SK-N-SH treated with all-trans-retinoic acid at 6 μM for 48 hours (cell line): ENCODE measurements around the gene MYH9.

Experiments used
- ATAC-seq: fragments of 200-7000 bp; cut with Tn5 transposase; 3 replicates; pipeline ENCODE4 v1.9.1; 2020; ENCODE audit warnings: mild to moderate bottlenecking, moderate library complexity
- ARNTL ChIP-seq: fragments of 450-650 bp; formaldehyde crosslinking; IDR thresholded peaks from 2 replicates; pipeline ENCODE4 v1.5.0; 2020; ENCODE audit warnings: low read depth, mild to moderate bottlenecking, moderate library complexity, borderline replicate concordance
- BACH2 ChIP-seq: fragments of 250-450 bp; sonication (Bioruptor Pico); IDR thresholded peaks from 2 replicates; pipeline ENCODE4 v1.9.0; 2021; ENCODE audit warnings: mild to moderate bottlenecking, borderline replicate concordance
- CSDC2 ChIP-seq: fragments of 250-450 bp; sonication (Bioruptor Pico); IDR thresholded peaks from 2 replicates; pipeline ENCODE4 v1.5.0; 2020; ENCODE audit warnings: mild to moderate bottlenecking, moderate library complexity
- ESRRG ChIP-seq: fragments of 250-450 bp; sonication (Bioruptor Pico); IDR thresholded peaks from 2 replicates; pipeline ENCODE4 v1.6.1; 2021; ENCODE audit warnings: mild to moderate bottlenecking
- GLIS3 ChIP-seq: fragments of 250-450 bp; sonication (Bioruptor Pico); IDR thresholded peaks from 2 replicates; pipeline ENCODE4 v1.5.0; 2020; ENCODE audit warnings: mild to moderate bottlenecking, moderate library complexity
- ISL1 ChIP-seq: fragments of 250-450 bp; sonication (Bioruptor Pico); IDR thresholded peaks from 2 replicates; pipeline ENCODE4 v2.1.2; 2022; ENCODE audit warnings: mild to moderate bottlenecking, moderate library complexity
- OSR1 ChIP-seq: fragments of 250-450 bp; sonication (Bioruptor Pico); IDR thresholded peaks from 2 replicates; pipeline ENCODE4 v1.8.0; 2022; ENCODE audit warnings: moderate library complexity, mild to moderate bottlenecking, inconsistent platforms
- PPARA ChIP-seq: fragments of 250-450 bp; sonication (Bioruptor Pico); IDR thresholded peaks from 2 replicates; pipeline ENCODE4 v1.5.0; 2020; ENCODE audit warnings: mild to moderate bottlenecking, borderline replicate concordance
- RARB ChIP-seq: fragments of 250-450 bp; sonication (Bioruptor Pico); IDR thresholded peaks from 2 replicates; pipeline ENCODE4 v1.8.0; 2021; ENCODE audit warnings: mild to moderate bottlenecking, moderate library complexity
- SNAI2 ChIP-seq: fragments of 250-450 bp; sonication (Bioruptor Pico); IDR thresholded peaks from 2 replicates; pipeline ENCODE4 v1.5.0; 2020; ENCODE audit warnings: mild to moderate bottlenecking, moderate library complexity
- TCF4 ChIP-seq: fragments of 250-450 bp; sonication (Bioruptor Pico); IDR thresholded peaks from 2 replicates; pipeline ENCODE4 v1.8.0; 2021; ENCODE audit warnings: mild to moderate bottlenecking, moderate library complexity, borderline replicate concordance
- TOX ChIP-seq: fragments of 250-450 bp; sonication (Bioruptor Pico); IDR thresholded peaks from 2 replicates; pipeline ENCODE4 v1.8.0; 2021; ENCODE audit warnings: mild to moderate bottlenecking, moderate library complexity, borderline replicate concordance
- ZC3H10 ChIP-seq: fragments of 250-450 bp; sonication (Bioruptor Pico); IDR thresholded peaks from 2 replicates; pipeline ENCODE4 v1.5.1; 2021; ENCODE audit warnings: mild to moderate bottlenecking, moderate library complexity
- ZFP3 ChIP-seq: fragments of 250-450 bp; sonication (Bioruptor Pico); IDR thresholded peaks from 2 replicates; pipeline ENCODE4 v1.5.0; 2020; ENCODE audit warnings: mild to moderate bottlenecking, moderate library complexity
- ZFP30 ChIP-seq: fragments of 450-650 bp; formaldehyde crosslinking; IDR thresholded peaks from 2 replicates; pipeline ENCODE4 v1.5.0; 2022; ENCODE audit warnings: mild to moderate bottlenecking, moderate library complexity
- ZNF565 ChIP-seq: fragments of 450-650 bp; formaldehyde crosslinking; conservative IDR thresholded peaks from 2 replicates; pipeline ENCODE4 v1.5.0; 2020; ENCODE audit warnings: low read depth, mild to moderate bottlenecking, moderate library complexity
- ZNF70 ChIP-seq: fragments of 450-650 bp; formaldehyde crosslinking; IDR thresholded peaks from 2 replicates; pipeline ENCODE4 v1.5.0; 2020; ENCODE audit warnings: mild to moderate bottlenecking, moderate library complexity
- ZNF8 ChIP-seq: fragments of 450-650 bp; formaldehyde crosslinking; IDR thresholded peaks from 2 replicates; pipeline ENCODE4 v1.5.0; 2020; ENCODE audit warnings: mild to moderate bottlenecking, moderate library complexity
- TF ChIP-seq, protein P1 (sequence below): fragments of 250-450 bp; sonication (Bioruptor Pico); IDR thresholded peaks from 2 replicates; pipeline ENCODE4 v1.5.0; 2020; ENCODE audit warnings: mild to moderate bottlenecking, moderate library complexity
- TF ChIP-seq, protein P2 (sequence below): fragments of 250-450 bp; sonication (Bioruptor Pico); IDR thresholded peaks from 2 replicates; pipeline ENCODE4 v1.5.1; 2020; ENCODE audit warnings: low read depth, mild to moderate bottlenecking, moderate library complexity
- TF ChIP-seq, protein P3 (sequence below): fragments of 250-450 bp; sonication (Bioruptor Pico); IDR thresholded peaks from 2 replicates; pipeline ENCODE4 v1.5.1; 2021; ENCODE audit warnings: mild to moderate bottlenecking, moderate library complexity
- TF ChIP-seq, protein P4 (sequence below): fragments of 250-450 bp; sonication (Bioruptor Pico); IDR thresholded peaks from 2 replicates; pipeline ENCODE4 v1.8.0; 2021; ENCODE audit warnings: low read depth, mild to moderate bottlenecking, moderate library complexity, borderline replicate concordance
- TF ChIP-seq, protein P5 (sequence below): fragments of 250-450 bp; sonication (Bioruptor Pico); IDR thresholded peaks from 2 replicates; pipeline ENCODE4 v1.8.0; 2020; ENCODE audit warnings: mild to moderate bottlenecking, moderate library complexity, borderline replicate concordance

MYH9 gene

DNA sequence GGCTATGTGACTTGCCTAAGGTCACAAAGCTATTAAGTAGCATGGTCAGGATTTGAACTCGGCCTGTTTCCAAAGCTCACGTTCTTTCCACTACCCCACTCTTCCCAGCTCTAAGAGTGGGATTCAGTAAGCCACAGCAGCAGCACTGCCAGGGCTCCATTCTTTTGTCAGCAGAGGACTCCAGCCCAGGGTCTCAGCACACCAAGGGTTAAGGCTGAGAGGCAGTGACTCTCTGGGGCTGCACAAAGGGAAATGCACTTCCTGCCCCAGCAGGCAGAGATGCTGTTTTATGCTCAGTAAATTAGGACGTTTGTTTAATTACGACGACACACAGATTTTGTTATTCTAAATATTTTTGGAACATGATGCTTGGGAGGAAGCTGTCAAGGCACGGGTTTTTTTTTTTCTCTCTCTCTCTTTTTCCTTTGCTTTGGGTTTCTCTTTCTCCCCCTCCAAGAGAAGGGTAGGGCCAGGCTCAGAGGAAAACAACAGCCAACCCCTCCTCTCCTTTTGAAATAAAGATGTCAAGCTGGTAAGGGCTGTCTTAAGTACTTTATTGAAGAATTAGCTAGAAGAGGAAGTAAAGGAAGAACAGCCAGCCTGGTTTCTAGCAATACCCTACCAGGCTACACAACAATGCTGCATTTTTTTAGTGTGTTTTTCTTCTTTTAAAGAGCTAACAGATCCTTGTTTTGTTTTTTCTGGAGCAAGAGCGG, 2.8 kb downstream of the MYH9 start:
- no peak for ATAC-seq
- TF ChIP-seq, protein P1, sequence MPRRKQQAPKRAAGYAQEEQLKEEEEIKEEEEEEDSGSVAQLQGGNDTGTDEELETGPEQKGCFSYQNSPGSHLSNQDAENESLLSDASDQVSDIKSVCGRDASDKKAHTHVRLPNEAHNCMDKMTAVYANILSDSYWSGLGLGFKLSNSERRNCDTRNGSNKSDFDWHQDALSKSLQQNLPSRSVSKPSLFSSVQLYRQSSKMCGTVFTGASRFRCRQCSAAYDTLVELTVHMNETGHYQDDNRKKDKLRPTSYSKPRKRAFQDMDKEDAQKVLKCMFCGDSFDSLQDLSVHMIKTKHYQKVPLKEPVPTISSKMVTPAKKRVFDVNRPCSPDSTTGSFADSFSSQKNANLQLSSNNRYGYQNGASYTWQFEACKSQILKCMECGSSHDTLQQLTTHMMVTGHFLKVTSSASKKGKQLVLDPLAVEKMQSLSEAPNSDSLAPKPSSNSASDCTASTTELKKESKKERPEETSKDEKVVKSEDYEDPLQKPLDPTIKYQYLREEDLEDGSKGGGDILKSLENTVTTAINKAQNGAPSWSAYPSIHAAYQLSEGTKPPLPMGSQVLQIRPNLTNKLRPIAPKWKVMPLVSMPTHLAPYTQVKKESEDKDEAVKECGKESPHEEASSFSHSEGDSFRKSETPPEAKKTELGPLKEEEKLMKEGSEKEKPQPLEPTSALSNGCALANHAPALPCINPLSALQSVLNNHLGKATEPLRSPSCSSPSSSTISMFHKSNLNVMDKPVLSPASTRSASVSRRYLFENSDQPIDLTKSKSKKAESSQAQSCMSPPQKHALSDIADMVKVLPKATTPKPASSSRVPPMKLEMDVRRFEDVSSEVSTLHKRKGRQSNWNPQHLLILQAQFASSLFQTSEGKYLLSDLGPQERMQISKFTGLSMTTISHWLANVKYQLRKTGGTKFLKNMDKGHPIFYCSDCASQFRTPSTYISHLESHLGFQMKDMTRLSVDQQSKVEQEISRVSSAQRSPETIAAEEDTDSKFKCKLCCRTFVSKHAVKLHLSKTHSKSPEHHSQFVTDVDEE, result no peak
- TF ChIP-seq ESRRG (CRISPR knock-in tag), result no peak
- no peak for TF ChIP-seq ZNF70 (CRISPR knock-in tag)
- TF ChIP-seq, protein P2, sequence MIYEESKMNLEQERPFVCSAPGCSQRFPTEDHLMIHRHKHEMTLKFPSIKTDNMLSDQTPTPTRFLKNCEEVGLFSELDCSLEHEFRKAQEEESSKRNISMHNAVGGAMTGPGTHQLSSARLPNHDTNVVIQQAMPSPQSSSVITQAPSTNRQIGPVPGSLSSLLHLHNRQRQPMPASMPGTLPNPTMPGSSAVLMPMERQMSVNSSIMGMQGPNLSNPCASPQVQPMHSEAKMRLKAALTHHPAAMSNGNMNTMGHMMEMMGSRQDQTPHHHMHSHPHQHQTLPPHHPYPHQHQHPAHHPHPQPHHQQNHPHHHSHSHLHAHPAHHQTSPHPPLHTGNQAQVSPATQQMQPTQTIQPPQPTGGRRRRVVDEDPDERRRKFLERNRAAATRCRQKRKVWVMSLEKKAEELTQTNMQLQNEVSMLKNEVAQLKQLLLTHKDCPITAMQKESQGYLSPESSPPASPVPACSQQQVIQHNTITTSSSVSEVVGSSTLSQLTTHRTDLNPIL (CRISPR knock-in tag), result no peak
- no peak for TF ChIP-seq TCF4 (CRISPR knock-in tag)
- TF ChIP-seq, protein P3, sequence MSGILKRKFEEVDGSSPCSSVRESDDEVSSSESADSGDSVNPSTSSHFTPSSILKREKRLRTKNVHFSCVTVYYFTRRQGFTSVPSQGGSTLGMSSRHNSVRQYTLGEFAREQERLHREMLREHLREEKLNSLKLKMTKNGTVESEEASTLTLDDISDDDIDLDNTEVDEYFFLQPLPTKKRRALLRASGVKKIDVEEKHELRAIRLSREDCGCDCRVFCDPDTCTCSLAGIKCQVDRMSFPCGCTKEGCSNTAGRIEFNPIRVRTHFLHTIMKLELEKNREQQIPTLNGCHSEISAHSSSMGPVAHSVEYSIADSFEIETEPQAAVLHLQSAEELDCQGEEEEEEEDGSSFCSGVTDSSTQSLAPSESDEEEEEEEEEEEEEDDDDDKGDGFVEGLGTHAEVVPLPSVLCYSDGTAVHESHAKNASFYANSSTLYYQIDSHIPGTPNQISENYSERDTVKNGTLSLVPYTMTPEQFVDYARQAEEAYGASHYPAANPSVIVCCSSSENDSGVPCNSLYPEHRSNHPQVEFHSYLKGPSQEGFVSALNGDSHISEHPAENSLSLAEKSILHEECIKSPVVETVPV (CRISPR knock-in tag), result no peak
- TF ChIP-seq ZC3H10 (CRISPR knock-in tag), result no peak
- TF ChIP-seq ARNTL (CRISPR knock-in tag), result no peak
- TF ChIP-seq ISL1 (CRISPR knock-in tag), result no peak
- no peak for TF ChIP-seq BACH2 (CRISPR knock-in tag)
- no peak for TF ChIP-seq RARB
- TF ChIP-seq CSDC2, result no peak
- TF ChIP-seq TOX (CRISPR knock-in tag), result no peak
- TF ChIP-seq ZNF8 (CRISPR knock-in tag), result no peak
- no peak for TF ChIP-seq ZNF565 (CRISPR knock-in tag)
- no peak for TF ChIP-seq OSR1 (CRISPR knock-in tag)
- no peak for TF ChIP-seq GLIS3 (CRISPR knock-in tag)

DNA sequence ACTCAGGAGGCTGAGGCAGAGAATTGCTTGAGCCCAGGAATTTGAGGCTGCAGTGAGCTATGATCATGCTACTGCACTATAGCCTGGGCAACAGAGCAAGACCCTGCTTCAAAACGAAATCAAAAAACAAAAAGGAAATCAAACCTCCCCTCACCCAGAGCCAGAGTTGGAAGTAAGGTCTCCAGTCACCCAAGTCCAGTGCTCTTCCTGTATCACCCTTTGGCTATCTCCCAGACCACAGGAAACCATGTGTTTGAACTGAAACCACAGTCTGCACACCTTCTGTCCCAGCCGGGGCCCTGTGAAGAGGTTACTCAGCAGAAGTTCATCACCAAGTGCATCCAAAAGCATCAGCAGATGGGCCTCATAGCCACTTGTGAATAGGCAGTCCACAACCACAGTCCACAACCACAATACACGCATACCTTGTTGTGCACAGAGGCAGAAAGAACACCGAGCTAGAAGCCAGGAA, 4.6 kb downstream of the MYH9 start:
- no peak for TF ChIP-seq OSR1 (CRISPR knock-in tag)
- TF ChIP-seq, protein P4, sequence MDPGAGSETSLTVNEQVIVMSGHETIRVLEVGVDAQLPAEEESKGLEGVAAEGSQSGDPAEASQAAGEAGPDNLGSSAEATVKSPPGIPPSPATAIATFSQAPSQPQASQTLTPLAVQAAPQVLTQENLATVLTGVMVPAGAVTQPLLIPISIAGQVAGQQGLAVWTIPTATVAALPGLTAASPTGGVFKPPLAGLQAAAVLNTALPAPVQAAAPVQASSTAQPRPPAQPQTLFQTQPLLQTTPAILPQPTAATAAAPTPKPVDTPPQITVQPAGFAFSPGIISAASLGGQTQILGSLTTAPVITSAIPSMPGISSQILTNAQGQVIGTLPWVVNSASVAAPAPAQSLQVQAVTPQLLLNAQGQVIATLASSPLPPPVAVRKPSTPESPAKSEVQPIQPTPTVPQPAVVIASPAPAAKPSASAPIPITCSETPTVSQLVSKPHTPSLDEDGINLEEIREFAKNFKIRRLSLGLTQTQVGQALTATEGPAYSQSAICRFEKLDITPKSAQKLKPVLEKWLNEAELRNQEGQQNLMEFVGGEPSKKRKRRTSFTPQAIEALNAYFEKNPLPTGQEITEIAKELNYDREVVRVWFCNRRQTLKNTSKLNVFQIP, result no peak
- TF ChIP-seq, protein P5, sequence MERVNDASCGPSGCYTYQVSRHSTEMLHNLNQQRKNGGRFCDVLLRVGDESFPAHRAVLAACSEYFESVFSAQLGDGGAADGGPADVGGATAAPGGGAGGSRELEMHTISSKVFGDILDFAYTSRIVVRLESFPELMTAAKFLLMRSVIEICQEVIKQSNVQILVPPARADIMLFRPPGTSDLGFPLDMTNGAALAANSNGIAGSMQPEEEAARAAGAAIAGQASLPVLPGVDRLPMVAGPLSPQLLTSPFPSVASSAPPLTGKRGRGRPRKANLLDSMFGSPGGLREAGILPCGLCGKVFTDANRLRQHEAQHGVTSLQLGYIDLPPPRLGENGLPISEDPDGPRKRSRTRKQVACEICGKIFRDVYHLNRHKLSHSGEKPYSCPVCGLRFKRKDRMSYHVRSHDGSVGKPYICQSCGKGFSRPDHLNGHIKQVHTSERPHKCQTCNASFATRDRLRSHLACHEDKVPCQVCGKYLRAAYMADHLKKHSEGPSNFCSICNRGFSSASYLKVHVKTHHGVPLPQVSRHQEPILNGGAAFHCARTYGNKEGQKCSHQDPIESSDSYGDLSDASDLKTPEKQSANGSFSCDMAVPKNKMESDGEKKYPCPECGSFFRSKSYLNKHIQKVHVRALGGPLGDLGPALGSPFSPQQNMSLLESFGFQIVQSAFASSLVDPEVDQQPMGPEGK (CRISPR knock-in tag), result no peak
- TF ChIP-seq, protein P3 (CRISPR knock-in tag), result no peak
- TF ChIP-seq ZNF70 (CRISPR knock-in tag), result no peak
- TF ChIP-seq ZFP30 (CRISPR knock-in tag), result no peak
- no peak for TF ChIP-seq ZNF565 (CRISPR knock-in tag)
- no peak for TF ChIP-seq TOX (CRISPR knock-in tag)
- TF ChIP-seq, protein P1, result no peak
- TF ChIP-seq ZFP3, result no peak
- no peak for TF ChIP-seq ESRRG (CRISPR knock-in tag)
- no peak for TF ChIP-seq ARNTL (CRISPR knock-in tag)
- no peak for TF ChIP-seq SNAI2 (CRISPR knock-in tag)
- TF ChIP-seq ZC3H10 (CRISPR knock-in tag), result no peak
- TF ChIP-seq RARB, result no peak
- TF ChIP-seq PPARA (CRISPR knock-in tag), result no peak
- no peak for ATAC-seq
